Heart left ventricle (tissue), 16 donors: ENCODE measurements around the gene CKMT2. TPM values are rescaled to one million over a fixed set of nuclear protein-coding genes. Genes with fewer than 3 reads are reported as not detected.

ENCODE experiments used
- ATAC-seq, 4 donors: fragments of 200-7000 bp; cut with Tn5 transposase; one replicate each; pipeline ENCODE4 v1.9.1; 2020 to 2022; ENCODE audit warnings: moderate library complexity in 4 of 4, mild to moderate bottlenecking in 3 of 4, moderate number of reproducible peaks in 1 of 4
- DNase-seq, 5 donors: peaks; one replicate each; pipeline ENCODE4 v3.0.0-alpha.2; 2020
- H3K27ac ChIP-seq, 12 donors: fragments of 200-600 bp; sonication (generic) in 4 of 12; one replicate each; pipeline versions ENCODE4 v1.5.0 to v1.8.0; 2016 to 2022; ENCODE audit warnings: mild to moderate bottlenecking in 2 of 12
- H3K27me3 ChIP-seq, 9 donors: fragments of 200-600 bp; sonication (generic) in 2 of 9; one replicate each; pipeline versions ENCODE4 v1.5.1 to v1.8.0; 2016 to 2022; ENCODE audit warnings: mild to moderate bottlenecking in 3 of 9
- H3K36me3 ChIP-seq, 9 donors: fragments of 200-600 bp; sonication (generic) in 2 of 9; one replicate each; pipeline versions ENCODE4 v1.5.0 to v1.8.0; 2018 to 2022; ENCODE audit warnings: mild to moderate bottlenecking in 2 of 9
- H3K4me1 ChIP-seq, 12 donors: fragments of 200-600 bp; sonication (generic) in 4 of 12; one replicate each; pipeline versions ENCODE4 v1.5.0 to v1.8.0; 2016 to 2022; ENCODE audit warnings: mild to moderate bottlenecking in 3 of 12
- H3K4me3 ChIP-seq, 12 donors: fragments of 200-600 bp; sonication (generic) in 4 of 12; one replicate each; pipeline versions ENCODE4 v1.5.0 to v1.8.0; 2017 to 2022; ENCODE audit warnings: mild to moderate bottlenecking in 9 of 12, moderate library complexity in 4 of 12
- H3K9me3 ChIP-seq, 12 donors: fragments of 200-600 bp; sonication (generic) in 4 of 12; one replicate each; pipeline versions ENCODE4 v1.5.0 to v1.8.0; 2016 to 2022; ENCODE audit warnings: mild to moderate bottlenecking in 1 of 12
- CTCF ChIP-seq, 12 donors: fragments of 200-600 bp; sonication (generic) in 4 of 12; IDR thresholded peaks; one replicate each; pipeline versions ENCODE4 v1.5.0 to v1.8.0; 2018 to 2022; ENCODE audit warnings: antibody characterized with exemption in 12 of 12, mild to moderate bottlenecking in 5 of 12
- POLR2A ChIP-seq, 2 donors: fragments of 450-650 bp; IDR thresholded peaks; one replicate each; pipeline ENCODE4 v1.6.1; 2017; ENCODE audit warnings: antibody characterized with exemption in 2 of 2, mild to moderate bottlenecking in 2 of 2, moderate library complexity in 2 of 2
- WGBS, 4 donors: extraction: QIAGEN DNeasy Blood & Tissue Kit in 2 of 4; methylation state at CpG; one replicate each; pipeline versions ENCODE4 v1.1.5 to v1.1.7; 2013 to 2018; 5-methylcytosine and 5-hydroxymethylcytosine counted together
- intact Hi-C, 10 donors: fragments of 100-400 bp; cut with DNase I; formaldehyde crosslinking; loops; one replicate each; pipeline versions ENCODE4 v1.11.1 to v1.14.2; 2022
- polyA plus RNA-seq, 2 donors: library from polyadenylated mRNA; stranded (reverse); fragments of 200-250 nt; gene quantifications; one replicate each; pipeline ENCODE4 v1.2.3, GENCODE V29; 2013
- total RNA-seq, 9 donors: library from RNA; depleted of rRNA in 2 of 9; stranded (reverse); fragments of >200 nt in 2 of 9; fragmentation: NEBNext Ultra II Directional in 3 of 9; extraction: Animal tissue kit (Norgen Biotek cat#: 25700) in 3 of 9; gene quantifications; one replicate each; pipeline versions ENCODE4 v1.1.0 to v1.2.4, GENCODE V29; 2016 to 2023
- donor health status: ischemic (EF 13 %, LVEDD 7.1; RV severe dilation, severe dysfunction).
- donor health status: healthy with polysubstance abuse.
- donor health status: DM: no; HTN: yes; CAD: no.
- donor health status: DM: no; HTN: no; CAD: no.
- donor health status: ischemic (EF 25% LVEDD 6.9; RV normal size, moderate dysfunction).
- donor health status: ischemic (EF 25% LVEDD 5.7; RV mildly dilated, moderate dysfunction).
- donor health status: healthy.
- donor health status: DM: yes; HTN: yes; CAD: no.
- donor health status: ischemic (EF 35%, LVEDD 5.7; RV mildly dilated, moderate dysfunction).
- donor health status: nonischemic (EF 11% LVEDD 7.7; RV severe dilation, severe dysfunction).
- donor health status: DM: yes; HTN: yes; CAD: no.
- donor health status: PGD.
- donor health status: ischemic (EF 29% LVEDD 5.4; RV normal size, mild dysfunction).
- donor health status: nonischemic (EF 23%, LVEDD 6.1; RV moderate dilation, normal function).

CKMT2 gene
- total and polyA plus RNA-seq, 11 donors = 890 to 3,872 (median 1,758) TPM

DNA sequence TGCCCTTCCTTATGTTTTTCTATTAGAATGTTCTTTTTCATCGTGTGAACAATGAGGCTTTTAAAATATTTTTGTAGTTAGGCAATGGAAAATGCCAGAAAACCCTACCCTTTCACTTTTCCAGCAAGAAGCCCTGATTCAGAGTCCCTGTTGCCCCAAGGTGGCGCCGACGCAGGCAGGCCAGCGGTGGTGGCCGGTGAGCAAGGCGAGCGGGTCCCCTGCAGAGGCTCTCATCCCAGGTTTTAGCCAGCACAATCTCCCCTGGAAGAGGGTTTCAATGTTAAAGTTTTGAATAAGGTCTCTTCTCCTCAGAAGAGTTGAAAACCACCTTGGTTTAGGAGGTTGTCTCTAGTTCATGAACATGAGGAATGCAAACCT lies 40.8 kb upstream of the CKMT2 start:
- DNase-seq (no peak), ATAC-seq (no peak)
- 82 to 86% (median 82%) methylated on average over 8 of the region's 8 CpGs for WGBS, 4 donors
- TF ChIP-seq POLR2A (IDR thresholded peaks at IDR 0.05) (no peak), CTCF (IDR thresholded peaks at IDR 0.05) (no peak)
- Histone ChIP-seq H3K27me3 (no peaks in the 10 kb centered on the region), H3K36me3 (no peaks in the 10 kb centered on the region), H3K4me1 (peaks cover 0 to 25% (median 8%) of the 10 kb centered on the region in 12 donors), H3K27ac (no peak overlapping the region), H3K9me3 (no peaks in the 10 kb centered on the region), H3K4me3 (no peak overlapping the region)
- intact Hi-C loops = loop anchor here in 9 of 10 donors (5.0 to 10.0 kb wide), 10 partner anchors 102 to 710 kb away; partner anchors contain the start of gene FAM151B (in 1 of the 9)

DNA sequence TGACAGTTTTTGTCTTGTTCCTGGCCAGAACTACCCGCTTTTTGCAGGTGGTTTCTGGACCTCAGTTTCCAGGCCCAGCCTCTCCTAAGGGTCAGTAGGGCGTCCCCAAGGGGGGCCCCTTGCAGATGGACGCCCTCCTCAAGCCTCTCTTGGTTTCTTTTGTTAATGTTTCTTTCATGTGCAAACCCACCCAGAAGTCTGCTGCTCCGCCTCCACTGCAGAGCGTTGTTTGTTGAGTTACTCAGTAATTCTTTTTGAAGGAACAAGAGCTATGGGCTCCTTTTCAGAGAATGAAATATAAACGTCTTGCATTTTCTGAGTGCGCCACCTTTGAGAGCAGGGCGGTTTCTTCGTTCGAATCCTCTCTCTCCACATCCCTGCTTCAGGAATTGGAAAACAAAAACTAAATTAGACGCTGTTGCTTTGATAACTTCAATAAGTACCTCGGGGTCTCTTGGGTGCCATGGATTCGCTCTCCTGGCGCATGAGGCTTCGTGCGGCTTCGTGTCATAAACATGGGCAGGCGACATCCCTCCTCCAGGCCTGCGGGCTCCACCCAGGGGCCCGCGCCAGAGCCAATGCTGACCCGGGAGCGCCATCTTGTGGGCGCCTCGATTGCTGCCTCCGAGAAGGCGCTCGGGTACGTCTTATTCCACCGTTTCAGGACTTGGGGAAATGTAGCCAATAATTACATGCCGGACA lies 38.3 kb upstream of the CKMT2 start:
- no peaks in the 10 kb centered on the region for H3K9me3 ChIP-seq
- peak overlapping the region in 2 of 12 donors; percentile 16 to 17 for H3K4me3 ChIP-seq
- H3K36me3 ChIP-seq = no peaks in the 10 kb centered on the region
- intact Hi-C loops = loop anchor here in 9 of 10 donors (5.0 to 10.0 kb wide), 10 partner anchors 100 to 712 kb away; partner anchors contain the start of gene FAM151B (in 1 of the 9)
- H3K27ac ChIP-seq = peak overlapping the region in 1 of 12 donors; percentile 14
- DNase-seq (peak; percentile 75 to 90 (median 81)), ATAC-seq (peak; percentile 85 to 96 (median 94))
- WGBS, 4 donors = 28 to 31% (median 28%) methylated on average over 31 of the region's 31 CpGs
- TF ChIP-seq POLR2A (IDR thresholded peaks at IDR 0.05) (no peak), CTCF (IDR thresholded peaks at IDR 0.05) (peak; percentile 85 to 99 (median 94))
- peaks cover 0 to 19% (median 7%) of the 10 kb centered on the region in 12 donors for H3K4me1 ChIP-seq
- no peaks in the 10 kb centered on the region for H3K27me3 ChIP-seq

- Histone ChIP-seq H3K4me3 (peak overlapping the region in 2 of 12 donors; percentile 16 to 17), H3K27ac (peak overlapping the region in 1 of 12 donors; percentile 14), H3K9me3 (no peaks in the 10 kb centered on the region), H3K4me1 (peaks cover 0 to 19% (median 7%) of the 10 kb centered on the region in 12 donors), H3K36me3 (no peaks in the 10 kb centered on the region), H3K27me3 (no peaks in the 10 kb centered on the region)
- intact Hi-C loops = loop anchor here in 9 of 10 donors (5.0 to 10.0 kb wide), 8 partner anchors 99 to 711 kb away; partner anchors contain the start of gene FAM151B (in 1 of the 9)
- WGBS, 4 donors = 30 to 49% (median 38%) methylated on average over 5 of the region's 5 CpGs
- DNase-seq (peak in 1 of 5 donors; percentile 30), ATAC-seq (peak in 3 of 4 donors; percentile 62 to 84 (median 78))
- TF ChIP-seq POLR2A (IDR thresholded peaks at IDR 0.05) (no peak), CTCF (IDR thresholded peaks at IDR 0.05) (peak in 1 of 12 donors; percentile 11)
Measured at GRCh38 chr5:81195335-81195929, 37.7 kb upstream of the CKMT2 start.

- WGBS, 4 donors = 28 to 42% (median 36%) methylated on average over 2 of the region's 2 CpGs
- H3K36me3 ChIP-seq = peaks cover 0 to 22% (median 0%) of the 10 kb centered on the region in 9 donors
- TF ChIP-seq POLR2A (IDR thresholded peaks at IDR 0.05) (no peak), CTCF (IDR thresholded peaks at IDR 0.05) (peak in 4 of 12 donors; percentile 11 to 18 (median 16))
Measured at GRCh38 chr5:81202655-81203054, 30.5 kb upstream of the CKMT2 start.

More at GRCh38 chr5:81202655-81203054, 30.5 kb upstream of the CKMT2 start:
- Histone ChIP-seq H3K4me3 (no peak overlapping the region), H3K9me3 (no peaks in the 10 kb centered on the region), H3K27me3 (no peaks in the 10 kb centered on the region), H3K4me1 (peaks cover 0 to 5% (median 0%) of the 10 kb centered on the region in 12 donors), H3K27ac (no peak overlapping the region)
- DNase-seq (peak in 3 of 5 donors; percentile 35 to 49 (median 37)), ATAC-seq (peak in 3 of 4 donors; percentile 32 to 71 (median 65))
- intact Hi-C loops = loop anchor here in 2 of 10 donors (10.0 kb wide), 2 partner anchors 92 to 518 kb away; no protein-coding TSS in a partner anchor
